SK-N-SH treated with all-trans-retinoic acid at 6 μM for 48 hours (cell line): ENCODE results near the gene DAD1.
"Not testable (repeated sequence)": the region's sequence is repeated elsewhere in the genome, so short reads cannot be mapped to it uniquely, and the experiment has no call there.

ENCODE experiments used
- ARNTL ChIP-seq: fragments of 450-650 bp; formaldehyde crosslinking; IDR thresholded peaks from 2 replicates; pipeline ENCODE4 v1.5.0; 2020; ENCODE audit warnings: low read depth, mild to moderate bottlenecking, moderate library complexity, borderline replicate concordance
- CSDC2 ChIP-seq: fragments of 250-450 bp; sonication (Bioruptor Pico); IDR thresholded peaks from 2 replicates; pipeline ENCODE4 v1.5.0; 2020; ENCODE audit warnings: mild to moderate bottlenecking, moderate library complexity
- ESRRG ChIP-seq: fragments of 250-450 bp; sonication (Bioruptor Pico); IDR thresholded peaks from 2 replicates; pipeline ENCODE4 v1.6.1; 2021; ENCODE audit warnings: mild to moderate bottlenecking
- PPARA ChIP-seq: fragments of 250-450 bp; sonication (Bioruptor Pico); IDR thresholded peaks from 2 replicates; pipeline ENCODE4 v1.5.0; 2020; ENCODE audit warnings: mild to moderate bottlenecking, borderline replicate concordance
- TCF4 ChIP-seq: fragments of 250-450 bp; sonication (Bioruptor Pico); IDR thresholded peaks from 2 replicates; pipeline ENCODE4 v1.8.0; 2021; ENCODE audit warnings: mild to moderate bottlenecking, moderate library complexity, borderline replicate concordance
- TOX ChIP-seq: fragments of 250-450 bp; sonication (Bioruptor Pico); IDR thresholded peaks from 2 replicates; pipeline ENCODE4 v1.8.0; 2021; ENCODE audit warnings: mild to moderate bottlenecking, moderate library complexity, borderline replicate concordance
- ZFP3 ChIP-seq: fragments of 250-450 bp; sonication (Bioruptor Pico); IDR thresholded peaks from 2 replicates; pipeline ENCODE4 v1.5.0; 2020; ENCODE audit warnings: mild to moderate bottlenecking, moderate library complexity
- ZFP30 ChIP-seq: fragments of 450-650 bp; formaldehyde crosslinking; IDR thresholded peaks from 2 replicates; pipeline ENCODE4 v1.5.0; 2022; ENCODE audit warnings: mild to moderate bottlenecking, moderate library complexity
- ZNF565 ChIP-seq: fragments of 450-650 bp; formaldehyde crosslinking; conservative IDR thresholded peaks from 2 replicates; pipeline ENCODE4 v1.5.0; 2020; ENCODE audit warnings: low read depth, mild to moderate bottlenecking, moderate library complexity
- ZNF70 ChIP-seq: fragments of 450-650 bp; formaldehyde crosslinking; IDR thresholded peaks from 2 replicates; pipeline ENCODE4 v1.5.0; 2020; ENCODE audit warnings: mild to moderate bottlenecking, moderate library complexity
- TF ChIP-seq, protein P1 (sequence below): fragments of 250-450 bp; sonication (Bioruptor Pico); IDR thresholded peaks from 2 replicates; pipeline ENCODE4 v1.5.1; 2020; ENCODE audit warnings: low read depth, mild to moderate bottlenecking, moderate library complexity
- TF ChIP-seq, protein P2 (sequence below): fragments of 250-450 bp; sonication (Bioruptor Pico); IDR thresholded peaks from 2 replicates; pipeline ENCODE4 v1.8.0; 2020; ENCODE audit warnings: mild to moderate bottlenecking, moderate library complexity, borderline replicate concordance
- TF ChIP-seq, protein P3 (sequence below): fragments of 250-450 bp; sonication (Bioruptor Pico); IDR thresholded peaks from 2 replicates; pipeline ENCODE4 v1.8.0; 2021; ENCODE audit warnings: low read depth, mild to moderate bottlenecking, moderate library complexity, borderline replicate concordance

DNA sequence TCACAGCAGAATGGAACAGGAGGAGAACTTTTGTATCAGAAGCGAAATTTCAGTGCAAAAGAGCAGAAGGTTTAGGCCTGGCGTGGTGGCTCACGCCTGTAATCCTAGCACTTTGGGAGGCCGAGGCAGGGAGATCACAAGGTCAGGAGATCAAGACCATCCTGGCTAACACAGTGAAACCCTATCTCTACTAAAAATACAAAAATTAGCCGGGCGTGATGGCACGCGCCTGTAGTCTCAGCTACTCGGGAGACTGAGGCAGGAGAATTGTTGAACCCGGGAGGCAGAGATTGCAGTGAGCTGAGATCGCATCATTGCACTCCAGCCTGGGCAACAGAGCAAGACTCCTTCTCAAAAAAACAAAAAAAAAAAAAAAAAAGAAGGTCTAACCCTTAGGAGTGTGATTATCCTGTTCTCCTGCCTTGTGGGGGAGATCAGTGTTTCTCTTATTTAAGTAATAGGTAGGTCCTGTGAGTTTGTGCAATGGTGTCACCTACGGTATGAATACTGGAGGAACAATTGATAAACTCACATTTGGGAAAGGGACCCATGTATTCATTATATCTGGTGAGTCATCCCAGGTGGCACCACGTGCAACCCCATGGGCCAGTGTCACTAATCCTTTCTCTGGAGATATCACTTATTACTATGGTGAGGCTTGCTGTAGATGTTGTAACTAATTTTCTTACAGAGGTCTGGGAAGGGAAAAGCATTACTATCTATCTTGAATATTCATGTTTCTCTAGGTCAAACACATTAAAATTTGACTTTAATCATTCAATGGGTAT is 45.3 kb downstream of the DAD1 start:
- not testable (repeated sequence) for TF ChIP-seq PPARA (CRISPR knock-in tag); ZFP30 (CRISPR knock-in tag); TCF4; ZFP3 (CRISPR knock-in tag); TOX (CRISPR knock-in tag); ARNTL; CSDC2 (CRISPR knock-in tag); ZNF565; ZNF70 (CRISPR knock-in tag); ESRRG
- TF ChIP-seq, protein P1, sequence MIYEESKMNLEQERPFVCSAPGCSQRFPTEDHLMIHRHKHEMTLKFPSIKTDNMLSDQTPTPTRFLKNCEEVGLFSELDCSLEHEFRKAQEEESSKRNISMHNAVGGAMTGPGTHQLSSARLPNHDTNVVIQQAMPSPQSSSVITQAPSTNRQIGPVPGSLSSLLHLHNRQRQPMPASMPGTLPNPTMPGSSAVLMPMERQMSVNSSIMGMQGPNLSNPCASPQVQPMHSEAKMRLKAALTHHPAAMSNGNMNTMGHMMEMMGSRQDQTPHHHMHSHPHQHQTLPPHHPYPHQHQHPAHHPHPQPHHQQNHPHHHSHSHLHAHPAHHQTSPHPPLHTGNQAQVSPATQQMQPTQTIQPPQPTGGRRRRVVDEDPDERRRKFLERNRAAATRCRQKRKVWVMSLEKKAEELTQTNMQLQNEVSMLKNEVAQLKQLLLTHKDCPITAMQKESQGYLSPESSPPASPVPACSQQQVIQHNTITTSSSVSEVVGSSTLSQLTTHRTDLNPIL (CRISPR knock-in tag), result not testable (repeated sequence)
- TF ChIP-seq, protein P2, sequence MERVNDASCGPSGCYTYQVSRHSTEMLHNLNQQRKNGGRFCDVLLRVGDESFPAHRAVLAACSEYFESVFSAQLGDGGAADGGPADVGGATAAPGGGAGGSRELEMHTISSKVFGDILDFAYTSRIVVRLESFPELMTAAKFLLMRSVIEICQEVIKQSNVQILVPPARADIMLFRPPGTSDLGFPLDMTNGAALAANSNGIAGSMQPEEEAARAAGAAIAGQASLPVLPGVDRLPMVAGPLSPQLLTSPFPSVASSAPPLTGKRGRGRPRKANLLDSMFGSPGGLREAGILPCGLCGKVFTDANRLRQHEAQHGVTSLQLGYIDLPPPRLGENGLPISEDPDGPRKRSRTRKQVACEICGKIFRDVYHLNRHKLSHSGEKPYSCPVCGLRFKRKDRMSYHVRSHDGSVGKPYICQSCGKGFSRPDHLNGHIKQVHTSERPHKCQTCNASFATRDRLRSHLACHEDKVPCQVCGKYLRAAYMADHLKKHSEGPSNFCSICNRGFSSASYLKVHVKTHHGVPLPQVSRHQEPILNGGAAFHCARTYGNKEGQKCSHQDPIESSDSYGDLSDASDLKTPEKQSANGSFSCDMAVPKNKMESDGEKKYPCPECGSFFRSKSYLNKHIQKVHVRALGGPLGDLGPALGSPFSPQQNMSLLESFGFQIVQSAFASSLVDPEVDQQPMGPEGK (CRISPR knock-in tag), result not testable (repeated sequence)
- TF ChIP-seq, protein P3, sequence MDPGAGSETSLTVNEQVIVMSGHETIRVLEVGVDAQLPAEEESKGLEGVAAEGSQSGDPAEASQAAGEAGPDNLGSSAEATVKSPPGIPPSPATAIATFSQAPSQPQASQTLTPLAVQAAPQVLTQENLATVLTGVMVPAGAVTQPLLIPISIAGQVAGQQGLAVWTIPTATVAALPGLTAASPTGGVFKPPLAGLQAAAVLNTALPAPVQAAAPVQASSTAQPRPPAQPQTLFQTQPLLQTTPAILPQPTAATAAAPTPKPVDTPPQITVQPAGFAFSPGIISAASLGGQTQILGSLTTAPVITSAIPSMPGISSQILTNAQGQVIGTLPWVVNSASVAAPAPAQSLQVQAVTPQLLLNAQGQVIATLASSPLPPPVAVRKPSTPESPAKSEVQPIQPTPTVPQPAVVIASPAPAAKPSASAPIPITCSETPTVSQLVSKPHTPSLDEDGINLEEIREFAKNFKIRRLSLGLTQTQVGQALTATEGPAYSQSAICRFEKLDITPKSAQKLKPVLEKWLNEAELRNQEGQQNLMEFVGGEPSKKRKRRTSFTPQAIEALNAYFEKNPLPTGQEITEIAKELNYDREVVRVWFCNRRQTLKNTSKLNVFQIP (CRISPR knock-in tag), result not testable (repeated sequence)
